Vagina (tissue), 2 donors: ENCODE results near the gene COL6A5.

Experiments
- CTCF ChIP-seq, 3 experiments: fragments of 450-650 bp in 2 of 3; fragments of 200-600 bp in 1 of 3; sonication (generic) in 1 of 3; IDR thresholded peaks; one replicate each; pipeline ENCODE4 v1.5.1; 2017 to 2019; ENCODE audit warnings: antibody characterized with exemption in 3 of 3, mild to moderate bottlenecking in 2 of 3, moderate library complexity in 2 of 3
- POLR2AphosphoS5 ChIP-seq, 2 donors: sonication (generic); formaldehyde crosslinking; IDR thresholded peaks; one replicate each; pipeline ENCODE4 v1.9.0; 2017; ENCODE audit warnings: antibody characterized with exemption in 2 of 2, mild to moderate bottlenecking in 2 of 2, low read depth in 1 of 2; ENCODE audit not compliant: insufficient read depth in 1 of 2

- TF ChIP-seq CTCF (IDR thresholded peaks at IDR 0.05) (no peak), POLR2AphosphoS5 (IDR thresholded peaks at IDR 0.05; ENCODE audit: insufficient read depth in 1 of 2, low read depth in 1 of 2) (no peak)
Observed at GRCh38 chr3:130473416-130473815, 127.9 kb downstream of the COL6A5 start.
